GM19240 (cell line): ENCODE measurements around the gene BCL2L14.
"Not testable (repeated sequence)": the region's sequence is repeated elsewhere in the genome, so short reads cannot be mapped to it uniquely, and the experiment has no call there.

Experiments
- DNase-seq: peaks from one replicate; pipeline ENCODE4 v3.0.0; 2011; ENCODE audit warnings: low spot score; ENCODE audit not compliant: insufficient read length

Gene BCL2L14

DNA sequence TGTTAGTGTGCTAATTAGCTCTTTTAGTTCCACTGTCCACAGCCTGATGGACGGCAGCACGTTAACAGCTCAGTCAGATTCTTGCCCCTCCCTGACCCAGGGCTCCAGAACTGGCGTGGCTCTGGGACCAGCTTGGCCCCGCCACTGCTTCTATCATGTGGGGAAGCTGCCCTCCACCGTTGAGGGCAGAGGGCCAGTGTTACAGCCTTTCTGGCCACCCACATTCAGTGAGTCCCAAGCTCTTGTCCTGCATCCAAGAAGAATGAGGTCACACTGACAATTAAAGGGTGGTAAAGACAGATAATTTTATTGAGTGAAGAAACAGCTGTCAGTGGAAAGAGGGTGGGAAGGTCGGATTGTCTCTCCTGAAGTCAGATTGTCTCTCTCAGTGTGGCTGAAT, 36.9 kb downstream of the BCL2L14 start:
- DNase-seq: no peak

DNA sequence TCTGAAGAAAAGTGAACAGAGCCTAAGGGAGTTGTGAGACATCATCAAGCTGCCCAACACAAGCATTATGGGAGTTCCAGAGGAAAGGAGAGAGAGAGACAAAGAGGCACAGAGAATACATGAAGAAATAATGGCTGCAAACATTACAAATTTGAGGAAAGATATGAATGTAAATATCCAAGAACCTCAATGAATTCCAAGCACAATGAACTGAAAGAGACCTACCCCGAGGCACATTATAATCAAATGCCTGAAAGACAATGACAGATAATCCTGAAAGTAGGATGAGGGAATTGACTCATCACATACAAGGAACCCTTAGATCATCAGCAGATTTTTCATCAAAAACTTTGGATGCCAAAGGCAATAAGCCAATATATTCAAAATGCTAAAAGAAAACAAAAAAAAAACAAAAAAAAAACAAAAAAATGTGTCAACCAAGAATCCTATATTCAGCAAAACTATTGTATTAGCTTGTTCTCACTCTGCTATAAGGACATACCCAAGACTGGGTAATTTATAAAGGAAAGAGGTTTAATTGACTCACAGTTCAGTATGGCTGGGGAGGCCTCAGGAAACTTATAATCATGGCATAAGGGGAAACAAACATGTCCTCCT, 37.8 kb downstream of the BCL2L14 start:
- no peak for DNase-seq

DNA sequence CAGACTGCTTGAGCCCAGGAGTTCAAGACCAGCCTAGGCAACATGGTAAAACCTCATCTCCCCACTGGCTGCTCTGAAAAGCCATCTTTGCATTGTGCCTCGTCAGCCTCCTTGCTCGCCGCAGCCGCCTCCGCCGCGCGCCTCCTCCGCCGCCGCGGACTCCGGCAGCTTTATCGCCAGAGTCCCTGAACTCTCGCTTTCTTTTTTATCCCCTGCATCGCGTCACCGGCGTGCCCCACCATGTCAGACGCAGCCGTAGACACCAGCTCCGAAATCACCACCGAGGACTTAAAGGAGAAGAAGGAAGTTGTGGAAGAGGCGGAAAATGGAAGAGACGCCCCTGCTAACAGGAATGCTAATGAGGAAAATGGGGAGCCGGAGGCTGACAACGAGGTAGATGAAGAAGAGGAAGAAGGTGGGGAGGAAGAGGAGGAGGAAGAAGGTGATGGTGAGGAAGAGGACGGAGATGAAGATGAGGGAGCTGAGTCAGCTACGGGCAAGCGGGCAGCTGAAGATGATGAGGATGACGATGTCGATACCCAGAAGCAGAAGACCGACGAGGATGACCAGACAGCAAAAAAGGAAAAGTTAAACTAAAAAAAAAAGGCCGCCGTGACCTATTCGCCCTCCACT, 40.3 kb downstream of the BCL2L14 start:
- not testable (repeated sequence) for DNase-seq

DNA sequence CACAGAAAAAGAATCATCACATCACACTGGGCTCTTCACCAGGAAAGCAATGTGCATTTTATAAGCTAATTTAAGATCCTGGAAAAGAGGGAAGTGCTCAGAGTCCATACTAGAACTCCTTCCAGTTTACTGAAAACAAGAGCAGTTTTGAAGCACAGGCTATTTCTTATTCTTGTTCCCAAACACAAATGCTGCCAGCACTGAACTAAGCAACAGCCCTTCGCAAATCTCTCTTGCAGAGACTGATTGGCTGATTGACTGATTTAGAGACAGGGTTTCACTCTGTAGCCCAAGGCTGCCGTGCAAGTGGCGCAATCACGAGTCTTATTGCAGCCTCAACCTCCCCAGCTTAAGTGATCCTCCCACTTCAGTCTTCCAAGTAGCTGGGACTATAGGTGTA, 44.8 kb downstream of the BCL2L14 start:
- no peak for DNase-seq

DNA sequence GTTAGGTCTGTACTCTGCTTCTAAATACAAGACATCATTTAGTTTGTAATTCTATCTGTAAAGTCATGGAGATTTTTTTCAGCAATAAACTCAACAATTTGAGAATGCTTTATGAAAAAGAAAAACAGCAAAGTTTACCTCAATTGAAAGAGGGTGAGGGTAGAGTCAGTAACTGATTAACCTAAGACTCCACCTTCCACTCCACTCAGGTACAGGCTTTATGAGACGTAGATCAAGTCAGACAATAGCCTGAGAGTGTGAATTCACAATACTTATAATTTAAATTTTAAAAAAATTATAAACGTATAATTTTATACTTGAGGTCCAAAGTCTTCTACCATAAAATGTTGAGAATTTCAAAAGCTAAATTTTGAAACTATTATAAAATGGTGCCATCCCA, 45.9 kb downstream of the BCL2L14 start:
- DNase-seq: no peak

DNA sequence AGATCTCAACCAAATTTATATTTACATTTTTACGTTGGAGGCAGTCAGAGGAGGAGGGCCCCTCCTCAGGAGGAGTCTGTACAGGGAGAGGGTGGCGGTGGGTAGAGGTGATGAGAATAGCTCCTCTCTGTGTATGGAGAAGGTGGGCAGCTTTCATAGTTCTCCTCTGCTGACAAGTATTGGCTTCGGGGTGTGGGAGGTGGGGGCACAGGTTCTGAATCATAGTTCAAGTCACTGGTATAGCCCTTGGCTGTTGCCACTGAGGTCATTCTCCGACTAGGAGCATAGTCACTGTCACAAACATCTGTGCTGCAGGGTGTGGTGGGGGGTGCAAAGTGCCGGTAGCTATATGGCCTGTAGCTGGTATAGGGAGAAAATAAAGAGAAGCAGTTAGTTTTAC, 50.3 kb downstream of the BCL2L14 start:
- no peak for DNase-seq

DNA sequence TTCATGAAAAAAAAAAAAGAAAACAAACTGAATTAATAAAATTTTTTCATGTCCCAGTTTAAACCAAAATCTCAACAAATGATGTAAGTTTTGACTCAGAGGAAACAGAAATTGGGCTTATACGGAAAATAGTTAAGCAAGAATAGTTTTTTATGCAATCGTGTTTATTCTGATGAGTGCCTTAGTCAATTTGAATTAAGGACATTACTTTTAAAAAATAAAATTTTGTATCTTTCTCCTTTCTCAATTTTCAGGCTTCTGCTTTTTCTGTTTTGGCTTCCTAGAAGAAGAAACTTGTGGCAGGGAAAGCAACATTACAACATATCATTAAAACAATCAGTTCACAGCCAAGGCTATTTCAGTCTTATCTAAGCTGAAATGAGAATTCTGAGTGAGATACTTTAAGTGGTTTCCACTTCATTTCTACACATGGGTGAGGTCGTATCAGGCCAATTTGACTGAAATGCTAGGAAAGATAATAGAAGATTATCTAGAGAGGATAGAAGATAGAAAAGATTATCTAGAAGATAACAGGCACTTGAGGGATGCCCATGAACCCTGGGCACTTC, 52.4 kb downstream of the BCL2L14 start:
- DNase-seq: no peak

DNA sequence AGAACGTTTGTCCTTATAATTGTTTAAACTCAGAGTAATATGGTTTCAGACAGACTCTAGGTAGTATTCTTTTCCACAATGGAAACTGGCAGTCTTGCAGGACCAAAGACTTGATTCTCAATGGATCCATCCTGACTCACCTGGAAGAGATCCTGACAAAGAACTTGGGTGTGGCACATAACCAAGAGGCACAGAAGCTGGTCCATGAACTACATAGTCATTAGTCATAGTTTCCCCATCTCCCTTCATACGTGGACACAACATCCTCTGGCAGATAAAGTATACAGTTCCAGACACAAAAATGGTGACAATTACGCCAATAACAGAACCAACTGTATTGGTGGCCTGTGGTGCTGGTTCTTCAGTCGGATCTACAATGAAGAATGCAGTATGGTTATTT, 55.8 kb downstream of the BCL2L14 start:
- DNase-seq: no peak

DNA sequence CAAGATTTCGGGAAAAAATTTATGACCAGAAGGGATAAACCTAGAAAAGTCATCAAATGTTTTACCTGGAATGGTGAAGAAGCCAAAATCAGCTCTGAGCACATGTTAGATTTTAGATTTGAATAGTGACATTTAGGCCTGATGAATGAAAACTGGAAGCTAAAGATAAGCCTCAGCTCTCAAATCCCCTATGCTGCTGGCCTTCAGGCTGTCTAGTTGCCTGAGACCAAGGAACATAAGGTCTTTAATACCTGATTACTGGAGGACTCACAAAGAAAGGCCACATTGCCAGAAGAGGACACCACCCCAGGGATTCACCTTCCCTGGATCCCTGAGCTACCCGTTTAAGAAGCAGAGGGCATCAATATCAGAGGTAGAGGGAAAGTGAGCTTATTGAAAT, 56.6 kb downstream of the BCL2L14 start:
- no peak for DNase-seq

DNA sequence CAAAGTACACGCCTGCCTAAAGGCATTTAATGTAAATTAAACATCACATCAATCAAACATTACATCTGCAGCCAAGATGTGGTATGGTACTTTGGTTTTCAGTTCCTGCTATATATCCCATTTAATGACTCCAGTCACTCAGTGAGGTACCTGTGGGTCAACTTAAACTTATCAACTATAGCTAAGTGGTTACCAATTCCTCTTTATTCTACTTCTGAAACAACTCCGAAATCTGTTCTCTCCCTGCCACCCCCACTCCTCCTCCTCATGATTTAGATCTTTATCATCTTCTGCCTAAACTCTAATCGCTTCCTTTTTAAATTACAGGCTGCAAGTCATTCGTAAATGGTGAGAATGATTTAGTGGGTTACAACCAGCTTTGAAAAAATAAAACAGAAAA, 57.9 kb downstream of the BCL2L14 start:
- no peak for DNase-seq

DNA sequence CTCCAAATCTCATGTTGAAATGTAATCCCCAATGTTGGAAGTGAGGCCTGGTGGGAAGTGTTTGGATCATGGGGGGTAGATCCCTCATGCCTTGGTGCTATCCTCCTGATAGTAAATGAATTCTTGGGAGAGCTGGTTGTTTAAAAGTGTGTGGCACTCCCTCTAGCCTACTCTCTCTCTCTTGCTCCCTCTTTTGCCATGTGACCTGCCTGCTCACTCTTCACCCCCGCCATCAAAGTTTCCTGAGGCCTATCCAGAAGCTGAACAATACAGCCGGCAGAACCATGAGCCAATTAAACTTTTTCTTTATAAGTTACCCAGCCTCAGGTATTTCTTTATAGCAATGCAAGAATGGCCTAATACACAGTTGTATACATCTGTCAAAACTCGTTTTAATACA, 62.5 kb downstream of the BCL2L14 start:
- DNase-seq: no peak

DNA sequence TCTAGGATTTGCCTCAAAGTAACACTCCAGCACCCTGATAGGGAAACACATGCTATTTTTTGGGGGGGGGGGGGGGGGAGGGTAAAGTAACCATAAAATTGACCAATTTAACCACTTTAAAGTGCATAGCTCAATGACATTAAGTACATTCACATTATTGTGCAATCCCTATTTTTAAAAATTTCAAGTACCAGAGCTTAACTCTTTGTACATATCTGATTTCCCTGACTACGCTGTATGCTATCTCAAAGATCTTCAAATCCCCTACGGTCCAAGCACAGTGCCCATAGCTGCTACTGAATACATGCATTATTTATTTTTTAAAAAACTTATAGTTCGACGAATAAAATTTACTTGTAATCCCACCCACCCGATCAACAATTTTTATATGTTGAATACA, 63.0 kb downstream of the BCL2L14 start:
- no peak for DNase-seq

DNA sequence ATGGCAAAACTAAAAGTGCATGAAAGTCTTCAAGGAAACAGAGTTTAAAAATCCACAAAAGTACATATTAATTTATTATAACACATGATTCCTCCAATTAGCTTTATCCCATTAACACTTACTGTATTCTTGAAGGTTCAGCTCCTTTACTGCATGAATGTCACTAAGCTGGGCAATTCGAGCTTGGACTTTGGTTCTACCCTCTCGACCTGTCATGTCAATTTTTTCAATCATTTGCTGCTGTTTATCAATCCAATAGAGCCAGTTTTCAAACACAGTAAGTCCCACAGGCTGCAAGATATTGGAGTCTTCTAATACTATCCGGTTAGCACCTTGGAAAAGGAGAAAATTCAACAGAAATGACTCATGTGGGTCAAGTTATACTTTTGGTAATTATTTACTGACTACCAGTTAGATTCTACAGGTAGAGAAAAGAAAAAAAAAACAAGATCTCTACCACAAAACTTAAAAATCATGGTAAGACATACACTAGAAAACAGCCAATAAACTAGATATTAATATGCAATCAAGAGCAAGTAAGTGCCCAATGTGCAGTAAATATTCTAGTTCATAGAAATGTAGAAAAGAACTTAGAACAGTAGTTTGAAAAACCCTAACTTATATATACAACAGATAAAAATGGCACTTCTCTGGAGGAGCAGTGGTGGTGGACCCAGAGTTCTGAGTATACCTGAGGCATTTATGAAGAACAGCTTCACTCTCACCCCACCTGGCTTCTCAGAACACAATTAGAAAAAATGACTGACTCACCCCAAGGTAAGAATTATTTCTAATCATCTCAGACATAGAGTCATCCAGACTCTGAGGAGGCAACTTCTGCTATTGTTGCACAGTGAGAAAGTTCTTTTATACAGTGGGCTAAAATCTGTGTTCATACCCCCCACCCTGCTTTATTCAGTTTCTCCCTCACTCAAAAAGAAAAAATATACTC, 67.7 kb downstream of the BCL2L14 start:
- DNase-seq: no peak

DNA sequence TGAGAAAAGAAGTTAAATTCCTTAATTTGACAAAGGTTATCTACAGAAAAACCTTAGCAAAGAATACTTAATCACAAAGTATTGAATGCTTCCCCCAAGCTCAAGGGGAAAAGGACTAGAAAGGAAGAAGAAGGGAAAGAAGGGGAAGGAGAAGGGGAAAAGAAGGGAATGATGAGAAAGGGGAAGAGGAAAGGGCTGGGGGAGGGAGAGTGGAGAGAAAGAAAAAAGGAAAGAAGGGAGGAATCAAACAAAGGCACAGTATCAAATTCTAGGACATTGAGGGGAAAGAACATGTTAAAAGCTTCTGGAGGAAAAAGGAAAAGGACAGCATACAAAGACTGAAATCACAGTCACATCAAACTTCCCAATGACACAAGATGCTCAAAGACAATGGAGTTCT, 70.3 kb downstream of the BCL2L14 start:
- no peak for DNase-seq

DNA sequence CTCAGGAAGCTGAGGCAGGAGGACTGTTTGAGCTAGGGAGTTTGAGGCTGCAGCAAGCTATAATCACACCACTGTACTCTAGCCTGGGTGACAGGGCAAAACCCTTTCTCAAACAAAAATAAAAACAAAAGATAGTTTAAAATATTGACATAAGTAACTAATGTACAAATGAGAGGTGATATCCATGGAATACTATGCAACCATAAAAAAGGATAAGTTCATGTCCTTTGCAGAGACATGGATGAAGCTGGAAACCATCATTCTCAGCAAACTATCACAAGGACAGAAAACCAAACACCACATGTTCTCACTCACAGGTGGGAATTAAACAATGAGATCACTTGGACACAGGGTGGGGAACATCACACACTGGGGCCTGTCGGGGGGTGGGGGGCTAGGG, 73.8 kb downstream of the BCL2L14 start:
- not testable (repeated sequence) for DNase-seq

DNA sequence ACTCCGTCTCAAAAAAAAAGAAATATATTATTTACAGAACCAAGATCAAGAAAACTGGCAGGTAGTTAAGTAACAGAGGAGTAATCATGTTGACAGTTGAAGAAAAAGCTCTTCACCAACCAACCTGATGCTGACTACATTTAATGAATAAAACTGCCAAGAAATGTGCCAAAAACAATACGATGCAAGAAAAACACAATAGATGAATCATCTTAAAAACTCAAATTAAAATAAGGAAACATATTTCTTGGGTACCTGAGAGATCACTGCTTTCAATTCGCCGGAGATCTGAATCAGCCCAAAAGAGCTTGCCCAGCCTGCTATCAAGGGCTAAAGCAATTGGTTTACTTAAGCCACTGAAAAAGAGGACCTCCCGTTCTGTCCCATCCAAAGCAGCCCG, 76.4 kb downstream of the BCL2L14 start:
- no peak for DNase-seq
